IPS-18c (cell line): ENCODE results near the gene DMRT3.

Source experiments
- H3K4me3 ChIP-seq: 2 replicates; pipeline ENCODE4 v1.7.0; 2013; ENCODE audit warnings: low read depth, mild to moderate bottlenecking, low read length, moderate library complexity; ENCODE audit not compliant: insufficient read depth
- H3K9me3 ChIP-seq: one replicate; pipeline ENCODE4 v1.6.1; 2013; ENCODE audit warnings: mild to moderate bottlenecking, low read length, moderate library complexity; ENCODE audit not compliant: control insufficient read depth, insufficient read depth

DMRT3 gene

DNA sequence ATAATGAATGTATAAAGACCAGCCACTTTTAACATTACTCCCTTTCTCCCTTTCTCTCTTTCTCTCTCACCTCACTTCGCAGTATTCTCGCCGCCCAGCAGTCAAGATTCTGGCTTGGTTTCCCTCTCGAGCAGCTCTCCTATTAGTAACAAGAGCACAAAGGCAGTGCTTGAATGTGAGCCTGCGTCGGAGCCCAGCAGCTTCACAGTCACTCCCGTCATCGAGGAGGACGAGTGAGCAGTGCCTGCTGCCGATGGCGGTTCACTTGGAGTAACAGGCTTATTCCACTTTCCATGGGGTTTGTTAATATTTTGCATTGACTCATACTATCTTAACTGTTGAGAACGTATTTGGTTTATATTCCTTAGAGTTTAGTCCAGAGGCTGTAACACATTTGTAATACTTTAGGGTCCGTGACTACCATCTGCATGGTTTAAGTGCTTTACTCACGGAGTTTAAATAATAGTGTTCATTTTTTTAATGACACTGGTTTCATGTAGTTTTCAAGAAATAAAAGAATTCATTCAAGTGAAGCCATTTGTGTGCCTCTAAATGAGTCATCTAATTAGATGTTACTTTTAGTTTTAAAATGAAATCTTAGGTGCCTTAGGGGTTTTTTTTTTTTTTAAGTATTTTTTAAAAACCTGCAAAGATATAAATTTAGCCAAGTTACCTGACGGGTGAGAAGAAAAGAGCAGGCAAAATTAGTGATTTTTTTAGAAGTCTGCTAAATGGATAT lies 8.4 kb upstream of the DMRT3 start:
- no peaks in the 10 kb centered on the region for H3K9me3 ChIP-seq
- H3K4me3 ChIP-seq: no peak overlapping the region

- Histone ChIP-seq H3K9me3 (no peaks in the 10 kb centered on the region), H3K4me3 (0 out of 2 replicates have a peak overlapping the region, but pooled peaks have one; percentile 21)
These were observed 6.9 kb upstream of the DMRT3 start for GRCh38 chr9:969310-970150.

GRCh38 chr9:970151-970996 lies 6.1 kb upstream of the DMRT3 start:
- peaks cover 2% of the 10 kb centered on the region for H3K9me3 ChIP-seq
- peak overlapping the region; percentile 21; the same call in 1 of the 2 replicates for H3K4me3 ChIP-seq

DNA sequence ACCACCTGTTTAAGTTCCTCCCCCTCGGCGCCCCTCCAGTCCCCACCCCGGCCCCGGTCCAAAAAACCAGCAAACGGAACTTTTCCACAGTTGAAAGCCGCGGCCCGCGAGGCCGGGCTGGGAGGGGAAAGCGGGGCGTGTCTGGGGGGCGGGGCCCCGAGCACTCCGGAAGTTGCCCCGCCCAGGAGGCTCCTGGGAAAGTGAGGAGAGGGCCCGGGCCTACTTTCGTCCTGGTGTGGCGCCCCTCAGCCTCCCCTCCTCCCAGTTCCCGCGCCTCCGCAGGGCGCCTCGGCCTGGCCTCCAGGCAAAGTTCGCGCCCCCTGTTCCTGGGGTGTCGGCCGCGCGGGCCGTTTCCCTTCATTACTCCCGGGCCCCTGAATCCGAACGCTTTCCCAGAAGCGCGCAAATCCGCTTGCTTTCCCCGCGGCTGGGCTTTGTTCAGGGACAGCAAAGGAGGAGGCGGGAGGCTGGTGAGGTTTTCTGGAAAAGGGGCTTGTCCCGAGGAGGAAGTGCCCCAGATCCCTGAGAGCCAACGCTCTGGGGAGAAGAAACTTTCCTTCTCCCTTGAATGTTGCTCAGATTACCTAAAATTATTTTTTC lies 4.5 kb upstream of the DMRT3 start:
- H3K9me3 ChIP-seq: peaks cover 2% of the 10 kb centered on the region
- peak overlapping the region; percentile 66 for H3K4me3 ChIP-seq

- Histone ChIP-seq H3K9me3 (peaks cover 2% of the 10 kb centered on the region), H3K4me3 (peak overlapping the region; percentile 66)
These were observed 3.8 kb upstream of the DMRT3 start for GRCh38 chr9:972501-973294.

- peaks cover 2% of the 10 kb centered on the region for H3K9me3 ChIP-seq
- H3K4me3 ChIP-seq: peak overlapping the region; percentile 66; the same call in 1 of the 2 replicates
These were observed 3.1 kb upstream of the DMRT3 start for GRCh38 chr9:973295-973834.

DNA sequence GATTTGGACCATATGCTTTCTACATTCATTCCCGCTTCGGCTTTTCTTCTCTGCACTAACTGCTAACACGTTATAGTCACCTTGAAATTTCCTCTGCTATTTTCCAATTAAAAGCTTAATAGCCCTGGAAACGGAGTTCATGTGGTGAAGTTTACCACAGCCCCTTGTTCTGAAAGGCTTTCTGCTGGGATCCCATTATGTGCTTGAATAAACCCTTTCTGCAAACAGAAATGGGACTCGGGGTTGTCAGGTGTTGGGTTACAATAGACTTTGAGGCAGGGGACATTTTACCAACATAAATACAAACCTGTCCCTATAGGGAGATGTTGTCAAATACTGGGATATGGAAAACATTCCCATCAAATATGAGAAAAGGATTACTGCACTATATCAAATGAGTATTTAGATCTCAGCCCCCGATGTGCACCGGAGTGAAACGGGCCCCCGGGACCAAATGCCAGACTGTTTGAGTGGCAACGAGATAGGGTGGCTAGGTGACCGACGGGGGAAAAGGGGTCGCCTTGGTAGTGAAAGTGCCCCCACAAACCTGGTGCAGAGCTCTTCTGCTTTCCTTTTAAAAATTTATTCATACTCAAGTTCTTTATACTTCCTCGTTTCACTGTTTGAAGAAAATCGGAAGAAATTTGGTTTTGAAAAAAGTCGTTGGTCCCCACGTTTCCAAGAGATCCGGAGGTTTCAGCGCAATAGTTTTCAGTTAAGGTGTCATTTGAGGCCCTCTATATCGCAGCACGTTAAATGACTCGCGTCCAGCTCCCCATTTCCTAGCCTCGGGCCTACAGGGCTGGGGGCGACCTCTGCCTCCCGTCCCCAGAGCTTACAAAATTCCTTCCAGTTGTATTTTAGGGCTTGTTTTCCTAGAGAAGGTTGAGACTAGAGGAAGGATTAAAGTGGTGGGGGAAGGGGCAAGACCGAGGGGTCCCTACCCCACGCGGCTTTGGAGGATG lies 2.1 kb upstream of the DMRT3 start:
- H3K4me3 ChIP-seq: no peak overlapping the region; the same call in 1 of the 2 replicates
- H3K9me3 ChIP-seq: peaks cover 2% of the 10 kb centered on the region

DNA sequence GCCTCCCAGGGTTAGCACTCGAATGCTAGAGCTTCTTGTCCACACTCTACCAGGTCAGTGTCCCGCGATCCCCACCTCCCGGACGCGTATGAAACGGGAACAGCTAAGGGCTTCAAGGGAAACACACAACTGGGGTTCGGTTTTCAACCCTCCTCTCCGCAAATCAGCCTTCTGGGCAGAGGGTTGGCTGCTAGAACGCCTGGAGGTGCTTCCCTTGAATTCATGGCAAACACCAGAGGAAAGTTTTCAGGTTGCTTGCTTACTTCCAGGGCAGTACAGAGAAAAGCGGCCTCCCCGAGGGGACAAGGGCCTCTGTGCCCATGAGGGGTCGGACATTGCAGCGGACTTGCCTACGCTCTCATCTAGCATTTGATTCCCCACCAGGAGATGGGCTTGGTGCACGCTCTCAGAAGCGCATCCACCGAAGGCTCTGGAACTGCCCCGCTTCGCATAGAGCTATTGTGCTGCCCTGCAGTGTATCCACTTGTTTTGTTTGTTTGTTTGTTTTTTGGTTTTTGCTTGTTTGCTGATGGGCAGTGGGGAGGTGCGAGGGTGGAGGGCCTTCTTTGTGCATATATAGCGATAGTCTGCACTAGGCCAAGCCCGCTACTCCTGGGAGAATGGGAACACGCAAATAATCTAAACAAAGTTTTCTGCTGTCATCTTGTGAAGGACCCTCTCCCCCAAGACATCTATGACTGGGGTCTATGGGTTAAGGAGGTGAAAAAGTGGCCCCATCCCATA lies 1.3 kb upstream of the DMRT3 start:
- Histone ChIP-seq H3K9me3 (peaks cover 2% of the 10 kb centered on the region), H3K4me3 (no peak overlapping the region; the same call in 1 of the 2 replicates)

GRCh38 chr9:975740-976257 lies 656 bp upstream of the DMRT3 start:
- peak overlapping the region; percentile 43 for H3K4me3 ChIP-seq
- H3K9me3 ChIP-seq: peaks cover 2% of the 10 kb centered on the region

DNA sequence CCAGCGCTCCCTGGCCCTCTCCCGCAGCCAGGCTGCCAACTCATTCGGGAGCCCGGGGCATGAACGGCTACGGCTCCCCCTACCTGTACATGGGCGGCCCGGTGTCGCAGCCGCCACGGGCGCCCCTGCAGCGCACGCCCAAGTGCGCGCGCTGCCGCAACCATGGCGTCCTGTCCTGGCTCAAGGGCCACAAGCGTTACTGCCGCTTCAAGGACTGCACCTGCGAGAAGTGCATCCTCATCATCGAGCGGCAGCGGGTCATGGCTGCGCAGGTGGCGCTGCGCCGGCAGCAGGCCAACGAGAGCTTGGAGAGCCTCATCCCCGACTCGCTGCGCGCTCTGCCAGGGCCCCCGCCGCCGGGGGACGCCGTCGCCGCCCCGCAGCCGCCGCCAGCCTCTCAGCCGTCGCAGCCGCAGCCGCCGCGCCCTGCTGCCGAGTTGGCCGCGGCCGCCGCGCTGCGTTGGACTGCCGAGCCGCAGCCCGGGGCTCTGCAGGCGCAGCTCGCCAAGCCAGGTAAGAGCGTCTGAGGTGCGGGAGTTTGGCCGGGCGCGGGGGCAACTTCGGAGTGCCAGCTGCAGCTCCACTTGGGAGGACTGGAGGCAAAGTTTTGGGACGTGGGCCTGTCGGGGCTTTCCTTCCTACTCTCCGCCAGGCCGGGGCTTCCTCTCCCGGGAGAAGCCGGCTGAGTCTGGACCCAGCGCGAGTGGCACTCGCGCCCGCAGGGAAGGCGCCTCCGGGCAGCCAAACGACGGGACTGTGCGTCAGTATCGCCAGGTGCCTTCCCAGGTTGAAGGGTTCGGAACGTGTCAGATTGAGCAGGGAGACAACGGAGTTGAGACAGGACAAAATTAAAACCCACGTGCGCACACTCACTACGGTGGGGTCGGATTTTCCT lies 735 bp downstream of the DMRT3 start:
- peaks cover 2% of the 10 kb centered on the region for H3K9me3 ChIP-seq
- peak overlapping the region; percentile 55 for H3K4me3 ChIP-seq

DNA sequence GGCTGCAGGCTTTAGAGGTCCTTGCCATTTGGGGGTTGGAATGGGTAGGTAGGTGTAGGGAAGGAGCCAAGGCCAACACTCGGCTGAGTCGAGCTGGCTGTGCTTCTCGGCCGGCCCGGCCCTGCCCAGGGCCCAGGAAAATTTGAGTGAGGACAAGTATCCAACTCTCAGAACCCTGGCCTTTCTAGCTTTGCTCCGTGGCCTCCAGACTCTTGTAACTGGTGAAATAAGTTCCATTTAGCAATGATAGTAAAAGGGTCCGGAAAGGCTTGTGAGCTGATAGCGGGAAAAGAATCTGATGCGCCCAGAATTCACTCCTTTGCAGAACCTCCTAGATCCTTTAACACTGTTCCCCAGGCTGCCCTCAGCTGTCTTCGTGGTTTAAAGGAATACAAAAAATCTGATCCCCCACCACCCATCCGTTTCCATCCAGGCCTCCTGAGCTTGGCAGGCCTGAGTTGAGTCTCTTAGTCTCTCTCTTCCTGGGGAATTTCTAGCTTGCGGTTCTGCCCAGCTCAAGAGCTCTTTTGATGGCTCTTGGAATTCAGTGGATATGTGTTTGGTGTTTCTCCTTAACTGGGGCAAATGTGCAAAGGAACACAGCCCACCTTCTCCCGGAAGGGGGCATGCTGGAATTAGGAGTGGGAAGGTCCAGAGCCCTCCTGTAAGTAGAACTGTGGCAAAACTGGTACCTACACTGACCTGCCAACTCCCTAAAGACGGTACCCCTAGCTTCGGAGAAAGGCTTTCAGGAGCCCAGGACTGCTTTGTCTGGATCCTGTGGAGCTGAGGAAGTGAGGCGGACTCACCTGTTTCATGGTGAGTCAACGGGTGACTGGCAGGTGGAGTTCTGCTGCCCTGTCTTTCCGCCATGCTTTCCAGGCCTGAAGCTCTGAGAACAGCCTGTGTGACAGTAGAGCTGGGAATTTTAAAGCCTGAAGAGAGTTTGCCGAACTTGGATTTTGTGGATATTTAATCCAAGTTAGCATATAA lies 1.7 kb downstream of the DMRT3 start:
- Histone ChIP-seq H3K9me3 (peaks cover 2% of the 10 kb centered on the region), H3K4me3 (no peak overlapping the region)

DNA sequence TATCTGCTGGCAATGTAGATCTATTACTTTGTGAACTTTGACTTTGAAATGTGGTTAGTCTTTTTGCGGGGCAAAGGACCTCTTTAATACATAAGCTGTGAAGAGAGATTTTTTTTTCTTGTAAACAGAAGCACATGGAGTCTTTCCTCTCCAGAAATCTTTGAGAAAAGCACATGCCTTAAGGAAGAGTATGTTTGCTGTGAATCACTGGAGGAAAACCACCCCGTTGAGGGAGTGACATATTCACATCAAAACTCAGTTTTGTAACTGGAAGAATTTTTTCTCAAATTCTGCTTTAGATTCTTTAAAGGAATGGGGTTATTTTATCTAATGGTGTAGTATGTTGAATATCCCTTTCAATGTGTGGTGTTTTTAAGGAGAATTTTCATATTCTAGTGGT lies 3.5 kb downstream of the DMRT3 start:
- no peaks in the 10 kb centered on the region for H3K9me3 ChIP-seq
- H3K4me3 ChIP-seq: no peak overlapping the region
